Measurements from ENCODE around the gene PKNOX2. TPM values are rescaled to one million over a fixed set of nuclear protein-coding genes. Genes with fewer than 3 reads are reported as not detected.

The PKNOX2 gene
- total RNA-seq, 4 donors from 2014 or later: 0.40 to 5.9 (median 1.1) TPM; not detected in 1

DNA sequence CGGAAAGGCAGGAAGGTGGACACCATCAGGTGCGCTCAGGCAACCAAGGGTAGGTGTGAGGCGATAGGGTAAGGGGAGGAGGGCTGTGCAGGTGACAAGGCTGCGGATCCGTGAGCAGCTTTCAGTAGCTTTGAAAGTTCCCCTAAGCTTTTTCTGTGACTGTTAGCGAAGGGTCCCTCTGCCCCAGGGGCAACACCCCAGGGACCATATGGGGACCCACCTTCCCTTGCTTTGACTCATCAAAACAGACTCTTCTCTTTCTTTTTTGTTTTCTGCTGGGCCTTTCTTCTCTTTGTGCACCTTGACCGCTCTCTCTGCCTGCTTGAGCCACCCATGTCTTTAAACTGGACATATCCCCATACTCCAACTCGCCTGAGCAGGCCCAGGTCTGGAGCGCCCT lies 194.6 kb downstream of the PKNOX2 start:
- H3K36me3 ChIP-seq: no peaks in the 10 kb centered on the region
- H3K9me3 ChIP-seq: no peaks in the 10 kb centered on the region
- 85 to 95% methylated on average over 9 of the region's 9 CpGs for WGBS, 2 donors
- no peak for DNase-seq
- no peak for TF ChIP-seq CTCF (IDR thresholded peaks at IDR 0.05)
- no peaks in the 10 kb centered on the region for H3K27me3 ChIP-seq
- H3K27ac ChIP-seq: no peak overlapping the region
- H3K4me1 ChIP-seq: no peaks in the 10 kb centered on the region
- intact Hi-C loops (cut with DNase I): no loop called here
- no peak overlapping the region for H3K4me3 ChIP-seq

GRCh38 chr11:125360066-125360465 lies 195.5 kb downstream of the PKNOX2 start:
- no peaks in the 10 kb centered on the region for H3K27me3 ChIP-seq
- intact Hi-C loops (cut with DNase I): no loop called here
- TF ChIP-seq CTCF (IDR thresholded peaks at IDR 0.05) (no peak), POLR2A (IDR thresholded peaks at IDR 0.05) (no peak)
- no peak overlapping the region for H3K4me3 ChIP-seq
- 68 to 84% methylated on average over 4 to 5 of the region's 7 CpGs for WGBS, 2 donors
- no peak for DNase-seq
- H3K9me3 ChIP-seq: no peaks in the 10 kb centered on the region
- no peak overlapping the region for H3K27ac ChIP-seq
- no peaks in the 10 kb centered on the region for H3K36me3 ChIP-seq
- H3K4me1 ChIP-seq: no peaks in the 10 kb centered on the region

- Histone ChIP-seq H3K27me3 (no peaks in the 10 kb centered on the region), H3K36me3 (no peaks in the 10 kb centered on the region), H3K9me3 (no peaks in the 10 kb centered on the region), H3K27ac (no peak overlapping the region), H3K4me3 (no peak overlapping the region), H3K4me1 (no peaks in the 10 kb centered on the region)
- no peak for DNase-seq
- no peak for TF ChIP-seq POLR2A (IDR thresholded peaks at IDR 0.05)
- no peak for TF ChIP-seq CTCF (IDR thresholded peaks at IDR 0.05)
- intact Hi-C loops (cut with DNase I): no loop called here
- WGBS, 2 donors: 76 to 78% methylated on average over 11 of the region's 11 CpGs
Observed at GRCh38 chr11:125364121-125364826, 199.7 kb downstream of the PKNOX2 start.

GRCh38 chr11:125365196-125365931 lies 200.8 kb downstream of the PKNOX2 start:
- Histone ChIP-seq H3K4me1 (no peaks in the 10 kb centered on the region), H3K27me3 (no peaks in the 10 kb centered on the region), H3K4me3 (no peak overlapping the region), H3K27ac (no peak overlapping the region), H3K36me3 (no peaks in the 10 kb centered on the region), H3K9me3 (no peaks in the 10 kb centered on the region)
- no peak for DNase-seq
- 64 to 71% methylated on average over 5 to 7 of the region's 7 CpGs for WGBS, 2 donors
- intact Hi-C loops (cut with DNase I): no loop called here
- TF ChIP-seq CTCF (IDR thresholded peaks at IDR 0.05) (no peak), POLR2A (IDR thresholded peaks at IDR 0.05) (no peak)

DNA sequence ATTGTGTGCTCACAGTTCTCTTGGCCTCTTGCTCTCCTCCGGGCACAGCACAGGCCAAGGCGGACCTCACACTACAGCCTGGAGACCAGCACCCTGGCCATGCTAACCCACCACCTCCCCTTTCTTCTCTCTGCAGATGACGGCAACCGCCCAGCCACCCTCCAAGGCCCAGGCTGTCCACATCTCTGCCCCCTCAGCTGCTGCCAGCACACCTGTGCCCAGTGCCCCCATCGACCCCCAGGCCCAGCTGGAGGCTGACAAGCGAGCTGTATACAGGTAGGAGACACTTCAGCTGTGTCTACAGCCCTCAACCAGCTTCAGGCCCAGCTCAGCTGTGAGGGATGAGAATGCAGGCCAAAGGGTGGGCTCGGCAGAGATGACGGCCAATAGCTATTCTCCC lies 203.2 kb downstream of the PKNOX2 start:
- Histone ChIP-seq H3K36me3 (no peaks in the 10 kb centered on the region), H3K27ac (no peak overlapping the region), H3K27me3 (peaks cover 0 to 9% (median 0%) of the 10 kb centered on the region in 4 donors), H3K4me3 (no peak overlapping the region), H3K4me1 (no peaks in the 10 kb centered on the region), H3K9me3 (no peaks in the 10 kb centered on the region)
- no peak for DNase-seq
- 85 to 97% methylated on average over 4 to 5 of the region's 8 CpGs for WGBS, 2 donors
- TF ChIP-seq POLR2A (IDR thresholded peaks at IDR 0.05): no peak
- no peak for TF ChIP-seq CTCF (IDR thresholded peaks at IDR 0.05)
- intact Hi-C loops (cut with DNase I): no loop called here

All from esophagus squamous epithelium (tissue), 5 donors.